Measurements from ENCODE around the gene ZFAND3. TPM values are rescaled to one million over a fixed set of nuclear protein-coding genes. Genes with fewer than 3 reads are reported as not detected.

Gene ZFAND3
- total and polyA plus RNA-seq, 8 donors, result 65.9 to 125 (median 118) TPM

GRCh38 chr6:38194282-38194572 is 374.7 kb downstream of the ZFAND3 start:
- Histone ChIP-seq H3K4me3 (no peak overlapping the region), H3K27me3 (no peaks in the 10 kb centered on the region), H3K27ac (no peak overlapping the region), H3K36me3 (peaks cover 0 to 9% of the 10 kb centered on the region in 2 donors), H3K9me3 (no peaks in the 10 kb centered on the region), H3K4me1 (no peaks in the 10 kb centered on the region)
- TF ChIP-seq CTCF (IDR thresholded peaks at IDR 0.05), result no peak
- no peak for ATAC-seq
- intact Hi-C loops (cut with DNase I), result no loop called here
- DNase-seq, result no peak

GRCh38 chr6:38194589-38194988 is 375.1 kb downstream of the ZFAND3 start:
- H3K27ac ChIP-seq, result no peak overlapping the region
- H3K36me3 ChIP-seq, result peaks cover 0 to 9% of the 10 kb centered on the region in 2 donors
- TF ChIP-seq CTCF (IDR thresholded peaks at IDR 0.05), result no peak
- DNase-seq (no peak), ATAC-seq (no peak)
- no peaks in the 10 kb centered on the region for H3K4me1 ChIP-seq
- H3K9me3 ChIP-seq, result no peaks in the 10 kb centered on the region
- no peak overlapping the region for H3K4me3 ChIP-seq
- intact Hi-C loops (cut with DNase I), result no loop called here
- no peaks in the 10 kb centered on the region for H3K27me3 ChIP-seq

- H3K4me3 ChIP-seq, result no peak overlapping the region
- H3K27ac ChIP-seq, result no peak overlapping the region
- peak; percentile 45 for ATAC-seq
- no peak for TF ChIP-seq CTCF (IDR thresholded peaks at IDR 0.05)
- peaks cover 0 to 9% of the 10 kb centered on the region in 2 donors for H3K36me3 ChIP-seq
- H3K9me3 ChIP-seq, result no peaks in the 10 kb centered on the region
- intact Hi-C loops (cut with DNase I), result no loop called here
- DNase-seq, result no peak
- no peaks in the 10 kb centered on the region for H3K27me3 ChIP-seq
- H3K4me1 ChIP-seq, result no peaks in the 10 kb centered on the region
These were observed 375.6 kb downstream of the ZFAND3 start for GRCh38 chr6:38195113-38195635.

GRCh38 chr6:38198219-38198618 is 378.7 kb downstream of the ZFAND3 start:
- Histone ChIP-seq H3K9me3 (no peaks in the 10 kb centered on the region), H3K4me1 (no peaks in the 10 kb centered on the region), H3K27me3 (no peaks in the 10 kb centered on the region), H3K4me3 (no peak overlapping the region), H3K36me3 (no peaks in the 10 kb centered on the region), H3K27ac (no peak overlapping the region)
- intact Hi-C loops (cut with DNase I), result no loop called here
- TF ChIP-seq CTCF (IDR thresholded peaks at IDR 0.05), result no peak
- DNase-seq (no peak), ATAC-seq (no peak)

Other genes starting within 250 kb of the ZFAND3 start
- gene MDGA1, start 121.8 kb upstream of the ZFAND3 start, total RNA-seq, result 10 to 100 TPM in 1 of 2 donors, 1 to 10 TPM in 1; 1.4 to 11.5 TPM
- 10 to 100 TPM in 1 of 6 donors, 1 to 10 TPM in 5; 4.3 to 10.8 (median 5.4) TPM for gene MDGA1, start 121.8 kb upstream of the ZFAND3 start, polyA plus RNA-seq (ENCODE audit: insufficient read length in 6 of 6)